ENCODE results near the gene GRID2. TPM values are rescaled to one million over a fixed set of nuclear protein-coding genes. Genes with fewer than 3 reads are reported as not detected.

The GRID2 gene
- total and polyA plus RNA-seq, 9 of the 15 experiments (the other 6 are each of a cell fraction or from before 2014, with no cell fraction given) = 0.04 TPM; not detected in 7

- H3K36me3 ChIP-seq (ENCODE audit: control insufficient read depth, insufficient read depth, low read length) = no peaks in the 10 kb centered on the region
- ATAC-seq (no peak), FAIRE-seq (no peak), DNase-seq (ENCODE audit: extremely low read depth in 1 of 4, low spot score in 3 of 4) (no peak)
- no peaks in the 10 kb centered on the region for H3K27me3 ChIP-seq (ENCODE audit: control insufficient read depth in 2 of 2, insufficient read depth in 2 of 2, low read length in 2 of 2)
- intact Hi-C loops (cut with micrococcal nuclease) = no loop called here
- H3K4me2 ChIP-seq (ENCODE audit: insufficient read depth, low read length) = no peak overlapping the region
- H3K27ac ChIP-seq (ENCODE audit: extremely low read depth, low read depth, low read length) = no peak overlapping the region
- ChIA-PET CTCF (ENCODE audit: low intra/inter-chr PET ratio) (no interaction called here), POLR2A (no interaction called here)
- H4K20me1 ChIP-seq (replicated peaks; ENCODE audit: control insufficient read depth, insufficient read depth, low read length) = no peaks in the 10 kb centered on the region
- WGBS (ENCODE audit: insufficient coverage, low coverage, missing lambda C conversion rate) = 0% methylated on average over 2 of the region's 2 CpGs
- in situ Hi-C loops (cut with MboI) = no loop called here
- no peaks in the 10 kb centered on the region for H3K9me3 ChIP-seq (replicated peaks; ENCODE audit: control insufficient read depth, insufficient read depth, low read depth, low read length)
- no peak overlapping the region for H3K4me3 ChIP-seq
- no TSS peak for BruUV-seq (replicated peaks)
- no peak overlapping the region for H2AFZ ChIP-seq (ENCODE audit: low read depth, low read length)
- no peaks in the 10 kb centered on the region for H3K79me2 ChIP-seq (ENCODE audit: control insufficient read depth, insufficient read depth, low read length)
- H3K4me1 ChIP-seq (replicated peaks in 1 of 2; ENCODE audit: control insufficient read depth in 2 of 2, insufficient read depth in 2 of 2, low read length in 2 of 2) = no peaks in the 10 kb centered on the region
- H3K9ac ChIP-seq (ENCODE audit: insufficient read depth in 1 of 2, low read depth in 2 of 2, low read length in 2 of 2) = no peak overlapping the region
- TF ChIP-seq, protein P1, sequence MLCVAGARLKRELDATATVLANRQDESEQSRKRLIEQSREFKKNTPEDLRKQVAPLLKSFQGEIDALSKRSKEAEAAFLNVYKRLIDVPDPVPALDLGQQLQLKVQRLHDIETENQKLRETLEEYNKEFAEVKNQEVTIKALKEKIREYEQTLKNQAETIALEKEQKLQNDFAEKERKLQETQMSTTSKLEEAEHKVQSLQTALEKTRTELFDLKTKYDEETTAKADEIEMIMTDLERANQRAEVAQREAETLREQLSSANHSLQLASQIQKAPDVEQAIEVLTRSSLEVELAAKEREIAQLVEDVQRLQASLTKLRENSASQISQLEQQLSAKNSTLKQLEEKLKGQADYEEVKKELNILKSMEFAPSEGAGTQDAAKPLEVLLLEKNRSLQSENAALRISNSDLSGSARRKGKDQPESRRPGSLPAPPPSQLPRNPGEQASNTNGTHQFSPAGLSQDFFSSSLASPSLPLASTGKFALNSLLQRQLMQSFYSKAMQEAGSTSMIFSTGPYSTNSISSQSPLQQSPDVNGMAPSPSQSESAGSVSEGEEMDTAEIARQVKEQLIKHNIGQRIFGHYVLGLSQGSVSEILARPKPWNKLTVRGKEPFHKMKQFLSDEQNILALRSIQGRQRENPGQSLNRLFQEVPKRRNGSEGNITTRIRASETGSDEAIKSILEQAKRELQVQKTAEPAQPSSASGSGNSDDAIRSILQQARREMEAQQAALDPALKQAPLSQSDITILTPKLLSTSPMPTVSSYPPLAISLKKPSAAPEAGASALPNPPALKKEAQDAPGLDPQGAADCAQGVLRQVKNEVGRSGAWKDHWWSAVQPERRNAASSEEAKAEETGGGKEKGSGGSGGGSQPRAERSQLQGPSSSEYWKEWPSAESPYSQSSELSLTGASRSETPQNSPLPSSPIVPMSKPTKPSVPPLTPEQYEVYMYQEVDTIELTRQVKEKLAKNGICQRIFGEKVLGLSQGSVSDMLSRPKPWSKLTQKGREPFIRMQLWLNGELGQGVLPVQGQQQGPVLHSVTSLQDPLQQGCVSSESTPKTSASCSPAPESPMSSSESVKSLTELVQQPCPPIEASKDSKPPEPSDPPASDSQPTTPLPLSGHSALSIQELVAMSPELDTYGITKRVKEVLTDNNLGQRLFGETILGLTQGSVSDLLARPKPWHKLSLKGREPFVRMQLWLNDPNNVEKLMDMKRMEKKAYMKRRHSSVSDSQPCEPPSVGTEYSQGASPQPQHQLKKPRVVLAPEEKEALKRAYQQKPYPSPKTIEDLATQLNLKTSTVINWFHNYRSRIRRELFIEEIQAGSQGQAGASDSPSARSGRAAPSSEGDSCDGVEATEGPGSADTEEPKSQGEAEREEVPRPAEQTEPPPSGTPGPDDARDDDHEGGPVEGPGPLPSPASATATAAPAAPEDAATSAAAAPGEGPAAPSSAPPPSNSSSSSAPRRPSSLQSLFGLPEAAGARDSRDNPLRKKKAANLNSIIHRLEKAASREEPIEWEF (CRISPR knock-in tag; IDR thresholded peaks at IDR 0.05) = no peak
- TF ChIP-seq ZNF57 (CRISPR knock-in tag; IDR thresholded peaks at IDR 0.05) (no peak), MYBL2 (IDR thresholded peaks at IDR 0.05; ENCODE audit: low read depth) (no peak), MYBL2 (CRISPR knock-in tag; IDR thresholded peaks at IDR 0.05; ENCODE audit: borderline replicate concordance) (no peak), ZNF561 (CRISPR knock-in tag; conservative IDR thresholded peaks at IDR 0.05) (no peak)
- TF ChIP-seq, protein P2, sequence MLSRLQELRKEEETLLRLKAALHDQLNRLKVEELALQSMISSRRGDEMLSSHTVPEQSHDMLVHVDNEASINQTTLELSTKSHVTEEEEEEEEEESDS (CRISPR knock-in tag; IDR thresholded peaks at IDR 0.05) = no peak
- H3K9me1 ChIP-seq (ENCODE audit: control insufficient read depth, insufficient read depth, low read length) = no peaks in the 10 kb centered on the region
These were observed 3.4 kb downstream of the GRID2 start for GRCh38 chr4:92307181-92307580.
